ENCODE measurements around the gene BCO2.

- TF ChIP-seq CTCF (IDR thresholded peaks at IDR 0.05), result no peak
- TF ChIP-seq POLR2AphosphoS5 (IDR thresholded peaks at IDR 0.05), result no peak
Measured at GRCh38 chr11:112222303-112222702, 47.0 kb downstream of the BCO2 start.

Data from breast epithelium (tissue), 3 donors.